ENCODE measurements around the gene MYT1. TPM values are rescaled to one million over a fixed set of nuclear protein-coding genes. Genes with fewer than 3 reads are reported as not detected.

MYT1 gene
- total RNA-seq, 3 donors from 2014 or later = not detected

DNA sequence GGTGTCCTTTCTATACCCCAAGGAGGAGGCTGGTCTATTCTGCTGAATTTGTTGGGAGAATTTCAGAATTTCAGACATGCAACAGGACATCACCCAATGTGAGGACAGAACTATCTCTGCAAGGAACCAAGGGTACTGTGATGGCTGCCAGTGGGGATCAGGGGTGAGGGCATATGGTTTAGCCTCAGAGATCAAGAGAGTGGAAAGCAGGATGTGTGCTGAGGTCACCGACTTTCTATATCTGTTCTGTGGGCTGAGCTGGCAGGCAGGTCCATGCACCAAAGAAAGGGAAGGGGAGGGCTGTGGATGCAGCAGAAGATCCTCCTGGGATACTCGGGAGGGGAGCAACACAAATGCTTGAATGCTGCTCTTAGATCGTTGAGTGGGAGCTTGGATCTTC lies 28.8 kb downstream of the MYT1 start:
- Mint-ChIP-seq H3K4me1 (ENCODE audit: low read depth) (no peaks in the 10 kb centered on the region), H3K27me3 (ENCODE audit: low read depth) (peaks cover 22% of the 10 kb centered on the region), H3K36me3 (ENCODE audit: insufficient read depth) (no peaks in the 10 kb centered on the region), H3K4me3 (no peak overlapping the region), H3K9me3 (no peaks in the 10 kb centered on the region)
- ATAC-seq = no peak
- DNase-seq = no peak

DNA sequence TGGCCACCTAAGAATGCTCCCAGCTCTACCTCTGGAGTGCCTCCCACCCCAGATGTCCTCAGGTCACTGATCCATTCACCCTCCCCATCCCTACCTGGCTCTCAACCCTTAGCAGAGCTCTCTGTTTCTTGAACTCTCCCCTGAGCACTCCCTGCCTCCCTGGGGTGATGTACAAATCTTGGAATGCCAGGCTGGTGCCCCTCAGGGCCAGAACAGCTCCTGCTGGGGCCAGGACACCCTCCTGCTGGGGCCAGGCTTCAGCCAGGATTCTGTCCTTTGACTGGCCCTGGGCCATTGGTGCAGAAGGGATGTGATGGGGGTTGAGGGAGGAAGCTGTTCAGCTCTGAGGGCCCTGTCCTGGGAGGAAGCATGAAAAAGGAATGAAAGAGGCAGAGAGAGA lies 30.0 kb downstream of the MYT1 start:
- no peaks in the 10 kb centered on the region for H3K9me3 Mint-ChIP-seq
- H3K4me3 Mint-ChIP-seq = no peak overlapping the region
- no peak for DNase-seq
- ATAC-seq = no peak
- H3K36me3 Mint-ChIP-seq (ENCODE audit: insufficient read depth) = no peaks in the 10 kb centered on the region
- no peaks in the 10 kb centered on the region for H3K4me1 Mint-ChIP-seq (ENCODE audit: low read depth)
- peaks cover 28% of the 10 kb centered on the region for H3K27me3 Mint-ChIP-seq (ENCODE audit: low read depth)

DNA sequence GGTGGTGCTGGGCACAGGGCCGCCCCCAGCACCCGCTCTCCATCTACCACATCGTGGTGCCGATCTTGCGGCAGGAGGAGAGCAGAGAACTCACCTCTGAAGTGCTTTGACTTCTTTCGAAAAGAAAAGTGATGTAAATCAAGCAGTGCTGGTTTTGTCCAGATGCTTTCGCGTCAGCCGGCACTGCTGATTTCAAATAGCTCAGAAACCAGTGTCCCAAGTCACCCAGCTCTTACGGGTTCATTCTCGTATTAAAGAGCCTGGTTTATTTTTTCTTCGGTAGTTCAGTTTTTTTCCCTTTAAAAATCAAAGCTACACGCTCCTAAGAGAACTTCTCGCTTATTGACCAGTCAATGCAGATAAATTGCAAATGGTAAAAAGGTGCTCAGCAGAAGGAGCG lies 32.1 kb downstream of the MYT1 start:
- no peaks in the 10 kb centered on the region for H3K36me3 Mint-ChIP-seq (ENCODE audit: insufficient read depth)
- H3K4me1 Mint-ChIP-seq (ENCODE audit: low read depth) = no peaks in the 10 kb centered on the region
- ATAC-seq (no peak), DNase-seq (no peak)
- H3K9me3 Mint-ChIP-seq = no peaks in the 10 kb centered on the region
- no peak overlapping the region for H3K4me3 Mint-ChIP-seq
- peaks cover 24% of the 10 kb centered on the region for H3K27me3 Mint-ChIP-seq (ENCODE audit: low read depth)

DNA sequence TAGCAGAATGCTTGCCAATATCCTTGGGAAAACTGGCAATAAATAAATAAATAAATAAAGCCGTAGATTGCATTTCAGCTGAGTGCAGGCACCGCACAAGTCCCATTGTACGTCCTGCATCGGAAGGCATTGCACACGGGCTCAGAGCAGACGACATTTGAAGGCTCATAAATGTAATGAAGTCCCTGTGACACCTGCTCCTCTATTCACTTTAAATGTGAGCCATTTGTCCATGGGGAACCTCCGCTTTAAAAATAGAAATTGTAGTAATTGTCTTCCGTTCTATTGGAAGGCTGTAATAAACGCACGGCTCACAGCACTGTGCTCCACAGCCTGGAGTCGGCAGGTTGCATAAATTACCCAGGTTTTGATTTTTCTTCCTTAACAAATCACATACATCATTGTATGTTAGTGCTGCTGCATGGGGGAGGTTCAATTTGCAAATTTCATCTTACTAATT lies 32.6 kb downstream of the MYT1 start:
- no peak for ATAC-seq
- Mint-ChIP-seq H3K4me1 (ENCODE audit: low read depth) (no peaks in the 10 kb centered on the region), H3K9me3 (no peaks in the 10 kb centered on the region), H3K36me3 (ENCODE audit: insufficient read depth) (no peaks in the 10 kb centered on the region), H3K27me3 (ENCODE audit: low read depth) (peaks cover 19% of the 10 kb centered on the region), H3K4me3 (no peak overlapping the region)
- DNase-seq = no peak

DNA sequence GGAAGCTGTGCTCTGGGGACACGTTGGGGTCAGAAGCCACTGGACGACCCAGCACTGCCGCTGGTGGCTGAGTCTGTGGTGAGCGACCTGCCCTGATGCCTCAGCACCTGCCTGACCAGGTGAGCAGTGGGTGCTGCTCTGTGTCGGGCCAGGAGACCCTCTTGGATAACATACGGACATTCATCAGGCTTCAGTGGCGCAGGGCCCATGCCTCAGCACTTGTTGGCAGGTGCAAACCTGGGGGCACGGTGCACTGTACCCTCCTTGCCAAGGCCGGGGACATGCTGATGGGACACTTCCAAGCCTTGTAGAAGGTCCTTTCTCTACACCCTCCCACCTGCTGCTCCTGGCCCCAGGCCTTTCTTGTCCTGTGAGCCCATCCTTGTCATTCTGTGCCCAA lies 34.1 kb downstream of the MYT1 start:
- ATAC-seq (no peak), DNase-seq (no peak)
- Mint-ChIP-seq H3K9me3 (no peaks in the 10 kb centered on the region), H3K36me3 (ENCODE audit: insufficient read depth) (no peaks in the 10 kb centered on the region), H3K4me1 (ENCODE audit: low read depth) (no peaks in the 10 kb centered on the region), H3K4me3 (no peak overlapping the region), H3K27me3 (ENCODE audit: low read depth) (peaks cover 15% of the 10 kb centered on the region)

DNA sequence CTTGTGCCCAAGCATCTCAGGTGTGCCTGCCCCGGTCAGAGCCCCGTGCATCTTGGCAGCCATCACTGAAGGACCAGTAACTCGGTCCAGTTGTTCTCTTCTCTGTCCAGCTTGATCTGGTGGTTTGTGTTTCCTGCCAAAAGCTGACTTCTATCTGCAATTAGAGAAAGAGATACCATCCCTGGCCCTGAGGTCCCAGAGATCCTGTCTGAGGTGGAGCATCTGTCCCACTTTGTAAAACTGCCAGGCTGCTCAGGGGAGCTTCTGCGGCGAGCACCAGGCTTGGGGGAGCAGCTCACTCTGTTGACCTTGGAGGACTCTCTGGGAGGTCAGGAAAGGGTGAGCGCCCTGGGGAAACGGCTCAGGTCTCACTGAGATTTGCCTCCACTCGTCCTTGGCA lies 35.1 kb downstream of the MYT1 start:
- ATAC-seq (no peak), DNase-seq (no peak)
- Mint-ChIP-seq H3K36me3 (ENCODE audit: insufficient read depth) (no peaks in the 10 kb centered on the region), H3K4me3 (no peak overlapping the region), H3K27me3 (ENCODE audit: low read depth) (peaks cover 10% of the 10 kb centered on the region), H3K9me3 (no peaks in the 10 kb centered on the region), H3K4me1 (ENCODE audit: low read depth) (no peaks in the 10 kb centered on the region)

DNA sequence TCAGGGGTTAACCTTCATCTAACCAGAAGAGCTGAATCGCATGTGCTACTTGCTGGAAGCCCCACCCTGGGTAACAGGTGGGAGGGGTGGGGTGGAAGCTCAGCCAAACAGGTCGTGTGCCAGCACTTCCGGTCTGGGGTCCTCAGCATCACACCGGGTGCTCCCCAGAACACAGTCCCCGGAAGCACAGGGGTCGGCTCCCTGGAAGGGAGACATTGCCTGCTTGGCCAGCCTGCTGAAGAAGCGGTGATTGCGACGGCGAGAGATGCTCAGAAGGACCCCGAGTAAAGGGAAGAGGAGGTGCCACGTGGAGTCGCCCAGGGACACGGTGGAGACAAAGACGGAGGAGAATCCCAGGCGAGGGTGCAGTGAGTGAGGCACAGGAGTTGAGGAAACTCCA lies 36.5 kb downstream of the MYT1 start:
- H3K9me3 Mint-ChIP-seq = no peaks in the 10 kb centered on the region
- no peaks in the 10 kb centered on the region for H3K36me3 Mint-ChIP-seq (ENCODE audit: insufficient read depth)
- peaks cover 9% of the 10 kb centered on the region for H3K27me3 Mint-ChIP-seq (ENCODE audit: low read depth)
- DNase-seq (no peak), ATAC-seq (no peak)
- no peaks in the 10 kb centered on the region for H3K4me1 Mint-ChIP-seq (ENCODE audit: low read depth)
- H3K4me3 Mint-ChIP-seq = no peak overlapping the region

DNA sequence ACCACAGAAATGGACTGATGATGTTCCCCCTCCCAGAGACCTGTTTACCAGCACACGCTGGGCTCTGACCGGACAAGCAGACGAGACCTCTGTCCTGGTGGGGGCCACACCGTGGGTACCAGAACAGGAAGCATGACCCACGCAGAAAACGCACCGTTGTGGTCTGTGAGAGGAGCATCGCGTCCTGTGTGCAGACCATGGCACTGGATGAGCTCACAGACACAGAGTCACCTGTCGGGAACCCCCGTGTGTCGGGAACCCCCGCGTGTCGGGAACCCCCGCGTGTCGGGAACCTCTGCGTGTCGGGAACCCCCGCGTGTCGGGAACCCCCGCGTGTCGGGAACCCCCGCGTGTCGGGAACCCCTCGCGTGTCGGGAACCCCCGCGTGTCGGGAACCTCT lies 37.4 kb downstream of the MYT1 start:
- no peaks in the 10 kb centered on the region for H3K36me3 Mint-ChIP-seq (ENCODE audit: insufficient read depth)
- no peaks in the 10 kb centered on the region for H3K9me3 Mint-ChIP-seq
- H3K27me3 Mint-ChIP-seq (ENCODE audit: low read depth) = peaks cover 7% of the 10 kb centered on the region
- ATAC-seq (no peak), DNase-seq (no peak)
- no peak overlapping the region for H3K4me3 Mint-ChIP-seq
- no peaks in the 10 kb centered on the region for H3K4me1 Mint-ChIP-seq (ENCODE audit: low read depth)

DNA sequence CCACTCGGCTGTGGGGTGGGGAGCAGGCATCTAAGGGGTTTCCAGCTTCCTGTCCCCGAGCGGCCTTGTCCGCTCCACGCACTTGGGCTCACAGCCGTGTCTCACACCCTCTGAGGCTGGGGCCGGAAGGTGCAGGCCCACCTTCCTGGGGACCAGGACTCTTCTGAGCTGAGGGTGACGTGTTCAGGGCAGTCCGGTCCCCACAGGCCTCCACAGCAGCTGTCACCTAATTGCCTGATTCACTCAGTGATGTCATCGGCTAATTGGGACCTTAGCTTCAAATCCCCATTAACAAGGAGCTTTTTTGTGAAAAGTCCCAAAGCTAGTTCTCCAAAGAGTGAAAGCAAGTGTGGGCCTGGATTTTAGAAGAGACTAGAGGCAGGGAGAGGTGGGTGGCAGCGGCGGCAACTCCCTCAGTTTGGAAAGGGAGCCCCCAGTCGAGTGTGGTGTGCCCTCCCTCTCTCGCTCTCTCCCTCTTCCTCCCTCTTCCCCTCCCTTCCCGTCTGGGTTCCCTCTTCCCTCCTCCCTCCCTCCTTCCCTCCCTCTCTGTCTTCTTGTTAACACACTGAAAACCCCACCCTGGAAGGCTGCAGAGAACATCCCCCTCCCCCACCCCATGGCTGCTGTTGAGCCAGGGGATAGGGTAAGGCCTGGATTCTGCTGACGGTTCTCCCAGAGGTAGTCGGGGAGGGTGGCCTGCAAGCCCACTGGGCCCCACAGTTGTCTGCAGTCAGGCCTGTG lies 39.0 kb downstream of the MYT1 start:
- Mint-ChIP-seq H3K4me3 (no peak overlapping the region), H3K27me3 (ENCODE audit: low read depth) (peaks cover 5% of the 10 kb centered on the region), H3K36me3 (ENCODE audit: insufficient read depth) (no peaks in the 10 kb centered on the region), H3K9me3 (no peaks in the 10 kb centered on the region), H3K4me1 (ENCODE audit: low read depth) (no peaks in the 10 kb centered on the region)
- ATAC-seq = no peak
- no peak for DNase-seq

DNA sequence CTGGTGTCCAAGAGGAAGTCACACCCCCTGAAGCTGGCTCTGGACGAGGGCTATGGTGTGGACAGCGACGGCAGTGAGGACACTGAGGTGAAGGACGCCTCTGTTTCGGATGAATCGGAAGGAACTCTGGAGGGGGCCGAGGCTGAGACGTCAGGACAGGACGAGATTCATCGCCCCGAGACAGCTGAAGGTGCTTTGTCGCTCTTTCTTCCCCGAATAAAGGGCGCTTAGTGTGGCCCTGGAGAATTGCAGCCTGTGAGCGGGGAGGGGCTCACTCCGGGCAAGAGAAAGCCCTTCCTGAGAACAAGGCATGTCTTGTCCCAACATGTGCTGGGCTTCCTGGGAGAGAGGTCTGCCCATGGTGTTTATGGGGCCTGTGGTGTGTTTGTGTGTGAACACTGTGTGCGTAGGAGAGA lies 41.4 kb downstream of the MYT1 start:
- peaks cover 4% of the 10 kb centered on the region for H3K27me3 Mint-ChIP-seq (ENCODE audit: low read depth)
- no peaks in the 10 kb centered on the region for H3K4me1 Mint-ChIP-seq (ENCODE audit: low read depth)

DNA sequence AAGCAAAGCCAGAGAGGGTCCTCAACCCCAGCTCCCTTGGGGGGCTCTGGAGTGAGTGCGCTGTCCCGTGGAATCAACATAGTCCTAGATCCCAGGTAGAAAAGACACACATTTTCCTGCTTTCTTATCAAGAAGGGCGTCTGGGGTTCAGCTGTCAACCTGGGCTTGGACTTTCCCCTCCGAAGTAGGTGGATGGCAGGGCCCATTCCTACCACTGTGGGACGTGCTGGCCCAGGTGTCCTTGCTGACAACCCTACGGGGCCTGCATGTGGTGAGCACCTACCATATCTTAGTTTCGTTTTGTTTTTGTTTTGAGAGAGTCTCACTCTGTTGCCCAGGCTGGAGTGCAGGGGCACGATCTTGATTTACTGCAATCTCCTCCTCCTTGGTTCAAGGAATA lies 42.4 kb downstream of the MYT1 start:
- H3K36me3 Mint-ChIP-seq (ENCODE audit: insufficient read depth) = no peaks in the 10 kb centered on the region
- H3K4me3 Mint-ChIP-seq = no peak overlapping the region
- no peaks in the 10 kb centered on the region for H3K4me1 Mint-ChIP-seq (ENCODE audit: low read depth)
- DNase-seq (no peak), ATAC-seq (no peak)
- H3K27me3 Mint-ChIP-seq (ENCODE audit: low read depth) = peaks cover 6% of the 10 kb centered on the region
- H3K9me3 Mint-ChIP-seq = no peaks in the 10 kb centered on the region

More for the DNA sequence above, 41.4 kb downstream of the MYT1 start:
- H3K9me3 Mint-ChIP-seq = no peaks in the 10 kb centered on the region
- no peaks in the 10 kb centered on the region for H3K36me3 Mint-ChIP-seq (ENCODE audit: insufficient read depth)
- H3K4me3 Mint-ChIP-seq = no peak overlapping the region
- no peak for DNase-seq
- no peak for ATAC-seq

DNA sequence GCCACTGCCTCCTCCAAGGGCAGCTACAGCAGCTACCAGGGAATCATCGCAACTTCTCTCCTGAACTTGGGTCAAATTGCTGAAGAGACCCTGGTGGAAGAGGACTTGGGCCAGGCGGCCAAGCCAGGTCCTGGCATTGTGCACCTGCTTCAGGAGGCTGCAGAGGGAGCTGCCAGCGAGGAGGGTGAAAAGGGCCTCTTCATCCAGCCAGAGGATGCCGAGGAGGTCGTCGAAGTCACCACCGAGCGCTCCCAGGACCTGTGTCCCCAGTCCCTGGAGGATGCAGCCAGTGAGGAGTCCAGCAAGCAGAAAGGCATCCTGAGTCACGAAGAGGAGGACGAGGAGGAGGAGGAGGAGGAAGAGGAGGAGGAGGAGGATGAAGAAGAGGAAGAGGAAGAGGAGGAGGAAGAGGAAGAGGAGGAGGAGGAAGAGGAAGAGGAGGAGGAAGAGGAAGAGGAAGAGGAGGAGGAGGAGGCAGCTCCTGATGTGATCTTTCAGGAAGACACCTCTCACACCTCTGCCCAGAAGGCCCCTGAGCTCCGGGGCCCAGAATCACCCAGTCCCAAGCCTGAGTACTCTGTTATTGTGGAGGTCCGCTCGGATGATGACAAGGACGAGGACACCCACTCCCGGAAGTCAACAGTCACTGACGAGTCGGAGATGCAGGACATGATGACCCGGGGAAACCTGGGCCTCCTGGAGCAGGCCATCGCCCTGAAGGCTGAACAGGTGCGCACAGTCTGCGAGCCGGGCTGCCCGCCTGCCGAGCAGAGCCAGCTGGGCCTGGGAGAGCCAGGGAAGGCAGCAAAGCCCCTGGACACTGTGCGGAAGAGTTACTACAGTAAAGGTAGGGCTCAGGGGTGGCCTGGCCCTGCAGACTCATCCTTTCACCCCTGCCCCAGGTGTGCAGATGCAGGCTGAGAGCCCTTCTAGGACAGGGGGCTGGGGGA lies 43.7 kb downstream of the MYT1 start:
- no peaks in the 10 kb centered on the region for H3K4me1 Mint-ChIP-seq (ENCODE audit: low read depth)
- no peaks in the 10 kb centered on the region for H3K9me3 Mint-ChIP-seq
- no peaks in the 10 kb centered on the region for H3K36me3 Mint-ChIP-seq (ENCODE audit: insufficient read depth)
- ATAC-seq = no peak
- H3K27me3 Mint-ChIP-seq (ENCODE audit: low read depth) = peaks cover 6% of the 10 kb centered on the region
- DNase-seq = no peak
- H3K4me3 Mint-ChIP-seq = no peak overlapping the region

DNA sequence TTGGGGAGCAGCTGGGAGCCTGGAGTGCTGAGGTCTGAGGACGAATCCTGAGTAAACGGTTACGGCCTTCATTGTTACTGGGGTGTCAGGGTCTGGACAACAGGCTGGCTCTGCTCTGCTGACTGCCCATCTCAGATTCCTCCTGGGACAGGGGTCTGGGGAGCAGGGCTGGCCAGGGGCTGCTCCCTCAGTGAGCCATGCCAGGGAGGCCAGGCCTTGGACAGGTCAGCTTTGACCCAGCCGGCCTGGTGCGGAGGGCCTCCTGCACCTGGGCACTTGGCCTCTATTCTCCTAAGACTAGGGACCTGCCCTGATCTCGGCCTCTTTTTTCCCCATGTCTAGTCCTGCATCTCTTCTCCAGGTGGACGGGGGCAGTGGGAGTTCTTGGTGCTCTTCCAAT lies 44.9 kb downstream of the MYT1 start:
- Mint-ChIP-seq H3K4me1 (ENCODE audit: low read depth) (no peaks in the 10 kb centered on the region), H3K27me3 (ENCODE audit: low read depth) (peaks cover 6% of the 10 kb centered on the region)

DNA sequence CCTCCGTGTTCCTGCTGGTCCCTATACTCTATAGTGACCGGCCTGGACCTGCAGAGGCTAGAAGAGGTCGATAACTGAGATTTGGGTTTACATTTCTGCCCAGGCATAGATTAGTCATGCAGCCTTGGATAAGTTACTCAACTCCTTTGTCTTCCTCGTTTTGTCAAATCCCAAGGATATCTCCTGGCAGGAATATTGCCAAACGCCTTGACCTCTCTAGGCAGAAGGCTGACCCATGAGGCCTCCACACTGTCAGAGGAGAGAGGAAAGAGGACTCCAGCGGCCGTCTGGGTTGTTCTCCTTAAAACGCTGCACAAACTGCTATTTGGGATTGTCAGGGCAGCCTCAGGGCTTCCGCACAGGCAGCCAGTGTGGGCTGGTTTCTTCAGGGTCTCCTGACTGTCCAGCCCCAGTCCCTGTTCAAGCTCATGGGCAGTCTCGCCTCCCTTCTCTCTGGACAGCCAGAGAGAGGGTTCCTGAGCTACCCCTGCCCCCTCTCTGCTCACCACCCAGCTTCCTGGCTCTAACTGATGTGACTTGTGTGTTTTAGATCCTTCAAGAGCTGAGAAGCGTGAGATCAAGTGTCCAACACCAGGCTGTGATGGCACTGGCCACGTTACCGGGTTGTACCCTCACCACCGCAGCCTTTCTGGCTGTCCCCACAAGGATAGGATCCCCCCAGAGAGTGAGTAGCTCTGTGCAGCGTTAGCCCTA lies 46.6 kb downstream of the MYT1 start:
- no peaks in the 10 kb centered on the region for H3K36me3 Mint-ChIP-seq (ENCODE audit: insufficient read depth)
- no peaks in the 10 kb centered on the region for H3K9me3 Mint-ChIP-seq
- H3K4me1 Mint-ChIP-seq (ENCODE audit: low read depth) = peaks cover 12% of the 10 kb centered on the region
- no peak overlapping the region for H3K4me3 Mint-ChIP-seq
- DNase-seq = no peak
- peaks cover 6% of the 10 kb centered on the region for H3K27me3 Mint-ChIP-seq (ENCODE audit: low read depth)
- ATAC-seq = no peak

More for the DNA sequence above, 44.9 kb downstream of the MYT1 start:
- Mint-ChIP-seq H3K9me3 (no peaks in the 10 kb centered on the region), H3K4me3 (no peak overlapping the region), H3K36me3 (ENCODE audit: insufficient read depth) (no peaks in the 10 kb centered on the region)
- DNase-seq = no peak
- no peak for ATAC-seq

All from activated T-cell treated with anti-CD3 and anti-CD28 coated beads, Interleukin-2, amount 50 U/mL, for 4 hours (primary cell).